IPS-NIHi7 (cell line): Measurements from ENCODE around the gene PRKG1.

Experiments used
- DNase-seq: peaks from one replicate; pipeline ENCODE4 v3.0.0; 2012; ENCODE audit warnings: mixed read lengths; ENCODE audit errors: extremely low spot score

Gene PRKG1

GRCh38 chr10:52050429-52051047, 976.3 kb downstream of the PRKG1 start:
- DNase-seq = no peak

GRCh38 chr10:52053497-52053896, 979.2 kb downstream of the PRKG1 start:
- no peak for DNase-seq

GRCh38 chr10:52056291-52056690, 982.0 kb downstream of the PRKG1 start:
- no peak for DNase-seq

- no peak for DNase-seq
These were observed 984.8 kb downstream of the PRKG1 start for GRCh38 chr10:52059089-52059488.

GRCh38 chr10:52063159-52063558, 988.9 kb downstream of the PRKG1 start:
- DNase-seq = no peak

GRCh38 chr10:52064084-52064845, 990.0 kb downstream of the PRKG1 start:
- no peak for DNase-seq

GRCh38 chr10:52066383-52066782, 992.1 kb downstream of the PRKG1 start:
- peak; percentile 38 for DNase-seq

GRCh38 chr10:52068485-52068884, 994.2 kb downstream of the PRKG1 start:
- DNase-seq = no peak

- no peak for DNase-seq
These were observed 997.5 kb downstream of the PRKG1 start for GRCh38 chr10:52071814-52072213.

GRCh38 chr10:52074505-52075026, 1000.3 kb downstream of the PRKG1 start:
- no peak for DNase-seq

GRCh38 chr10:52077814-52078213, 1003.5 kb downstream of the PRKG1 start:
- no peak for DNase-seq

- no peak for DNase-seq
These were observed 1004.2 kb downstream of the PRKG1 start for GRCh38 chr10:52078397-52078937.

GRCh38 chr10:52082307-52082706, 1008.0 kb downstream of the PRKG1 start:
- no peak for DNase-seq

GRCh38 chr10:52083422-52083821, 1009.1 kb downstream of the PRKG1 start:
- no peak for DNase-seq

- no peak for DNase-seq
These were observed 1018.1 kb downstream of the PRKG1 start for GRCh38 chr10:52092390-52092789.

GRCh38 chr10:52098130-52098529, 1023.8 kb downstream of the PRKG1 start:
- no peak for DNase-seq

- no peak for DNase-seq
These were observed 1024.8 kb downstream of the PRKG1 start for GRCh38 chr10:52099026-52099600.

GRCh38 chr10:52100011-52100547, 1025.8 kb downstream of the PRKG1 start:
- no peak for DNase-seq

- DNase-seq = no peak
These were observed 1031.0 kb downstream of the PRKG1 start for GRCh38 chr10:52105301-52105700.

- DNase-seq = no peak
These were observed 1031.7 kb downstream of the PRKG1 start for GRCh38 chr10:52106011-52106410.

- DNase-seq = peak; percentile 42
These were observed 1032.6 kb downstream of the PRKG1 start for GRCh38 chr10:52106899-52107298.

- DNase-seq = no peak
These were observed 1033.9 kb downstream of the PRKG1 start for GRCh38 chr10:52108236-52108635.
